Posterior vena cava (tissue), 2 donors: ENCODE data around the gene FOXN3. TPM values are rescaled to one million over a fixed set of nuclear protein-coding genes. Genes with fewer than 3 reads are reported as not detected.

Experiments used
- DNase-seq: peaks from one replicate; pipeline ENCODE4 v3.0.0-alpha.2; 2020; ENCODE audit warnings: low spot score
- intact Hi-C, 2 donors: fragments of 100-400 bp; cut with DNase I; formaldehyde crosslinking; loops; one replicate each; pipeline versions ENCODE4 v1.14.1 to v1.14.2; 2022 to 2023
- total RNA-seq, 2 donors: library from RNA; stranded (reverse); fragmentation: NEBNext Ultra II Directional; extraction: Animal tissue kit (Norgen Biotek cat#: 25700); gene quantifications; one replicate each; pipeline ENCODE4 v1.2.1, GENCODE V29; 2021
- donor health status: DM: yes; HTN: yes; CAD: no.
- donor health status: DM: yes; HTN: yes; CAD: no.

The FOXN3 gene
- total RNA-seq, 2 donors from 2014 or later, result 138 to 142 TPM

DNA sequence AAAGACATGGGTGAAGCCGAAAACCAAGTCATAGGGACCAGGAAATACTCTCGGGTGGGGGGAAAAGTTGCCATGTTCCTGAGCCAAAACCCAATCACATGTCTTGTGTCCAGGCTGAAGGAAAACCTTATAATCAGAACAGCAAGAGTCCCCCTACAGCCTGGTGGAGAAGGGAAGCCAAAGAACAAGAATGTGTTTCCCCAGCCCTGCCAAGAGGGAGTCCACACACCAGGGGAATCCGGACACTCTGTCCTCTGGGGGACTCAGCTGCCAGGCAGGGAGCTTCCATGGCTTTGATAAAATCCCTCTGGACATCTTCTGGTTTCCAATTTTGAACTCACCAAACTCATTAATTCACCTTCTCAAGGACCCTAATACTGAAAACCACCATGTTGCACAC lies 273.0 kb downstream of the FOXN3 start:
- intact Hi-C loops, result no loop called here
- DNase-seq, result no peak

DNA sequence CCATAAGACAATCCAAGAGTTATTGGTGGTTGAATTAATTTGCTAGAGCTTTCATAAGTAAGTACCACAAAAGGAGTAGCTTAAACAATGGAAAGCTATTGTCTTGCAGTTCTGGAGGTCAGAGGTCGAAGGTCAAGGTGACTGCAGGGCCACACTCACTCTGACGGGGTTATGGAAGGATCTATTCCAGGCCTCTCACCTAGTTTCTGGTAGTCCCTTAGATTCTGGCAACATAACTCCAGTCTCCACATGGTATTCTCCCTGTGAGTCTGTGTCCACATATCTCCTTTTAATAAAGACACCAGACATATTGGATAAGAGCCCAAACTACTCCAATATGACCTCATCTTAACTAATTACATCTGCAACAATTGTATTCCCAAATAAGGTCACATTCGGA lies 273.4 kb downstream of the FOXN3 start:
- DNase-seq, result no peak
- intact Hi-C loops, result no loop called here

DNA sequence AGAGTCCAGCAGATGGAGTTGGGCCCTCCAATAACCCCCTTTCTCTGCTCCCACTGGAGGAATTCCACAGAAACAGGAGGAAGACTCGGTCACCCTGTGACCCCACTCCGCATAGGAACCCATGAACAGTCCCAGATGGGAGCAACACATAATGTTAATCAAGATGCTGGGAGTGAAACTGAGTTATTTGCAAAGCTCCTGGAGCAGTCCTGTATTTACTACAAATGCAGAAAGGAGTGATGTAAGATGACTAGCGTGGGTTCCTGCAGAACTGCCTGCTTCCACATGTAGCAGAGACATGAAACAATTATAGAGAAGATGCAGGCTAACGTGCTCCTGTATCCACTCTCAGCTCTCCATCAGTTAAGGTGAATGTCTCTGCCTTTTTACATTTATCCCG lies 274.7 kb downstream of the FOXN3 start:
- DNase-seq, result no peak

DNA sequence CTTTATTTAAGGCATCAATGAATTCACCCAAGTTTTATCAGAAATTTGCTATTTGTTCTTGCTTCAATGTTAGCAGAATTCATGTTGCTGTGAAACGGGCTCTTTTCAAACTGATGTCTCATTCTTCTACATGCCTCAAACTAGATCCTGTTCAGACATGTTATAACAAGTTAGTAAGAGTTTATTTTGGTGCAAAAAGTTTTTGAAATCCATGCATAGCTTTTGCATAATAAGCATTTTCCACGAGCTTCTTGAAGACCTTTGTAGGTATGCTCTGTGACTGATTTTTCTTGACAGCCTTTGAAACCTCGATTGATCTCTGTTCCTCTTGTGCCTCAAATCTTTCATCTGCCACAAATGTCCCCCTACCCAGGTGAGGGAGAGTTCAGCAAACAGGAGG lies 275.2 kb downstream of the FOXN3 start:
- intact Hi-C loops, result no loop called here
- no peak for DNase-seq

More for the DNA sequence above, 274.7 kb downstream of the FOXN3 start:
- intact Hi-C loops, result no loop called here

DNA sequence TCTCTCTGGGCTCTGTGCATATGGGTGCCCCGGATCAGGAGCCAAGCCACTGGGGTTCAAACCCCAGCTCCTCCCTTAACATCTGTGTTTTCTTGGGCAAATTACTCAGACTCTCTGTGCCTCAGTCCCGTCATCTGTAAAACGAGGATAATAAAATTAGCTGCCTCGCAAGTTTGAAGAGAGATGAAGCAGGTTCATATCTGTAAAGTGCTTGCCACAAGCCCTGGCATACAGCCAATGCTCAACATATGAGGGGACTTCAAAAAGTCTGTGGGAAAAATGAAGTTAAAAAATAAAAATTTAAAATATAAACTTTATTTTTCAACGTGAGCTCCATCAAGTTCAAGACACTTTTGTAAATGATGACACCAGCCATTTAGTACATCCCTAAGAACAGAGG lies 276.7 kb downstream of the FOXN3 start:
- DNase-seq, result no peak

DNA sequence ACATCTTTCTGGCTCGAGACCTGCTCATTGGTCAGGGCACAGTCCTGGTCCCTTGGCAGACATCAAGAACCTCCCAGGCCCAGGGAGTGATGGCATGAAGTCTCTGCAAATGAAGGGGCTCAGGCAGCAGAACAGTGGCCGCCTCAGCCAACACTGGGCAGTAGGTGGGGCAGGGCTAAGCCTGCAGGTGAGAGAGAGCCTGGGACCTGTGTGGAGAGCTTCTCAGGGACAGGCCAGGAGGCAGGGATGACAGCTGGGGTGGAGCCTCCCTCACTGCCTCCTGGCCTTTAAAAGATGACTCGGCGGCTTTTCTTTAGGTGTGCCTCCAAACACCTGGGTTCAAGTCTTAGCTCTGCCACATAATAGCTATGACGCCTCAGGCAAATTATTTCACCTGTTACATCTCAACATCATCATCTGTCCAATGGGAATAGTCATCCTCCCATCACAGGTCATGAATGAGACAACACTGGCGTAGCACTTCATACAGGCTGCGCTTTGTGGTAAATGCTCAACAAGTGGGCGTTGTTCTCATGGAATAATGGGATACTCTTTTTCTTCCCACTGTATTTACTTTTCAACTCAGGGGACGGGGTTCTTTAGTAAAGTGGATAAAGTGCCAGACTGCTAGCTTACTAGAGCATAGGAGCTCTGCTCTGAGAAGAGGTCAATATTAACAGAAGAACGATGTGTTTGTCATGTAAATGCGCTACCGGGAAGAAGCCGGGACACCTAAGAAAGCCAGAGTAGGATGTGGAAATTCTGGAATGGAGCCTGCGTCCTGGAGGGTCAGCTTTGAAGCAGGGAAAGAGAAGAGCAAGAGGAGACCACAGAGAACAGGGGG lies 277.4 kb downstream of the FOXN3 start:
- DNase-seq, result no peak
- intact Hi-C loops, result no loop called here

More for the DNA sequence above, 276.7 kb downstream of the FOXN3 start:
- intact Hi-C loops, result no loop called here

DNA sequence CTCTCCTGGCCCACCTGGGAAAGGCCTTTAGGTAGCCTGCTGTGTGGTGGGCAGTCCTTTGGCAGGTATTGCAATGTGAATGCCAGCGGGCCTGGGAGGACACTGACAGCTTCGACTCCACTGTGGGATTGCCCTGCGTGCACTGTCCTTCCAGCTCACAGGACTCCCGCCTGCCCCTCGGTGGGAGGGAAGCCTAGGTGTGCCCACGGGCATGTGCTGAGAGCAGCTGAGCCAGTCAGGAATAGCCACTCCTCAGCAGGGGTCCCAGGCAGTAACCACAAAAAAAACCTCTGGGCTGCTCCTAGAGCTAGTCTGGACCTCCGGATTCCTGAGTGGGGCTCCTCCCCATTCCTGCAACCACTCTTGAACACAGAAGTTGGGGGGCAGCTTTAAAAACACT lies 278.2 kb downstream of the FOXN3 start:
- intact Hi-C loops, result no loop called here
- no peak for DNase-seq

DNA sequence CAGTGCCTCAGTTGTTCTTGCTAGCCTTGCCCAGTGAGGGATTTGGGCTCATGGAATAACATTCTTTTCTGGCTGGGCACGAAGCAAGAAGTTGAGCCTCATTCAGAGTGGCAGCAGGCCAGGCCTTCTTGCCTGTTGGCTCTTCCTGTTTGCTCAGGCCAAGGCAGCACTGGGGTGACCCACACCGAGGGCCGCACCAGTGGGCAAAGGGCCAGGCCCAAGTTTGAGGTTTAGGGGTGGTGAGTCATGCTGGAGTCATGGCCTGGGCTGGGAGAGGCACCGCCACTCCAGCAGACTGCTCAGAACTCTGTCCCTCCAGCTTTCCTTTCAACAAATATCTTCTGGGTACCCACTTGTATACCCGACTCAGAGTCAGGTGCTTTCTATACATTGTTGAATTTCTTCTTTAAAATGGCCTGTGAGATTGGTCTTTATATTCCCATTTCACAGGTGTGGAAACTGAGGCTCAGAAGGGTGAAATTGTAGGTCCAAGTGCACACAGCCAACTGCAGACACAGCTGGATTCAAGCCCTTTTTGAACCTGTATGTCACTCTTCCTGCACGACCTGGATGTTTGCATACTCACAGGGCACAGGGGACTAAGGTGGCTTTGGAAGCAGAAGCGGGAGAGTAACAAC lies 279.4 kb downstream of the FOXN3 start:
- peak; percentile 86 for DNase-seq
- intact Hi-C loops, result no loop called here

DNA sequence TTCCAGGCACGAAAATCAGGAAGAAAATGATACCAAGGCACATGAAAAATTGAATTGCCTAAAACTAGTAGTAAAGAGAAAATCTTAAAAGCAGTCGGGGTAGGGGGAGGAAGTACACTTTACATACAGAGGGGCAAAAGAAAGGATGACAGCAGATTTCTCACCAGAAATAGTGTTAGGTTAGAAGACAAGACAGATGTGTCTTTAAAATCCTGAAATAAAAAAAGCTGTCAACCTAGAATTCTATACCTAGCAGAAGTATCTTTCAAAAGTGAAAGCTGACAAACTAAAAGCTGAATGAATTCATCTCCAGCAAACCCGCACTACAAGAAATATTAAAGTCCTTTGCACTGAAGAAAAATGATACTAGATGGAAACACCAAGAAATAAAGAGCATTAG lies 280.4 kb downstream of the FOXN3 start:
- intact Hi-C loops, result no loop called here
- DNase-seq, result no peak

DNA sequence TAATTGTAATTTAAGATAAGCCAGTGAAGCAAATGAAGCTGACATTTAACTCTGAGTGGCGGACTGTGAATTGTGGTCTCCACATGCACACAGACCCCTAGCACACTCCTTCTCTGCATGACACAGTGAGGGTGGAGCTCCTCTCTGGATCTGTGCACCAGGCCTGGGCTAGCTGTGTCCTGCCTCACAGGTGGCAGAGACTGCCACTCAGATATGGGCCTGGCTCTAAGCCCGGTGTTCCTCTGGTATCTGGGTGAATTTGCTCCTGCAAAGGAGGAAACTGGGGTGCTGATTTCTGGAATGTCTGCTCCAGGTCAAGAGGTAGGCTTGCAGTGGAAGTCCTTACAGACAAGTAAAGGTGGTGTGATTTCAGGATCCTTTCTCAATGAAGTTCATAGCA lies 282.4 kb downstream of the FOXN3 start:
- intact Hi-C loops, result no loop called here

DNA sequence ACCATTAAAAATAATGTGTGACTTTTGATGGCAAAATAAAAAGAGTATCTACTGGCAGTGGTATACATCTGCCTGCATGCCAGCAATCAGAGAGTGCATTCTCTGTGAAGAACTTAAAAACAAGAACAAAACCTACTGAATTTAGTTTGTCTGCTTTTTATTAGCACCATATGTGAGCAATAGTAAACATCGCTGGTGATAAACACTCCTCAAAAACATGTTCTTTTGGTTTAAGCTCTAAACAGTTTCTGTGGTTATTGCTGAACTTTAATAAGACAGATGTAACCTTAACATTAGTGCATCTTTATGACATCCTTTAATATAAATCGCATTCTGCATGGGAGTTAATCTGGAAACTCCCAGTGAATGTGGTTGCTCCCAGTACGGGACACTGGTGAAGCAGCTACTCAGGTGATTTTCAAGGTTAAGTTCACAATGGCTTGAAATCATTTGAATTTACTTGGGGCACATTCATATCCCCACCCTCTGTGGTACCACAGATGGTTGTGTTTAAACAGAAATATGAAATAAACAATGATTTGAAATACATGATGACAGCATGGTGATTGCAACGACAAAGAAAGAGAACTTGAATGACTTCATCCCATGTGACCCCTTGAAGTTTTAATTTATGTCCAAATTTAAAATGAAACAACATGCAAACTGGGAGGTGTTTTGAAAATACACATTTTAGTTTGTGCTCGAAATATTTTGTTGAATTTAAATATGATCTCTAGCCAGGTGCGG lies 285.9 kb downstream of the FOXN3 start:
- intact Hi-C loops, result no loop called here
- DNase-seq, result no peak

More for the DNA sequence above, 282.4 kb downstream of the FOXN3 start:
- DNase-seq, result no peak

DNA sequence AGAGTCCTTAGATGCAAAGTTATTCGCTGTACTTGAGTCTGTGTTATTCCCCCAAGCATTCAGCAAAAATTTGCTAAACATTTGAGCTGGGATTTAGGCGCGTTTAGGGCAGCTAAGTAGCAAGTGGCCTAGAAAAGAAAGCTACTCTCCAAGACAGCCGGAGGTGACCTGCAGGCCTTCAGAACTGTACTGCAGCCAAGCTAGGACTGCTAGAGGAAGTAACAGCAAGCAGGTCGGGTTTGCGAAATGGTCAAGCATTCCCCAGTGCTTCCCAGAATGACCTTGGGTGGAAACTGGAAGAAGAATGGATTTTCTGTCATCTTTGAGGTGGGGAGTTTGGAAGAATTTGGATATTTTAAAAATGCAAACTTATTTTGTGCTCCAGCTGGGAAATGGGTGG lies 287.5 kb downstream of the FOXN3 start:
- intact Hi-C loops, result no loop called here
- no peak for DNase-seq

DNA sequence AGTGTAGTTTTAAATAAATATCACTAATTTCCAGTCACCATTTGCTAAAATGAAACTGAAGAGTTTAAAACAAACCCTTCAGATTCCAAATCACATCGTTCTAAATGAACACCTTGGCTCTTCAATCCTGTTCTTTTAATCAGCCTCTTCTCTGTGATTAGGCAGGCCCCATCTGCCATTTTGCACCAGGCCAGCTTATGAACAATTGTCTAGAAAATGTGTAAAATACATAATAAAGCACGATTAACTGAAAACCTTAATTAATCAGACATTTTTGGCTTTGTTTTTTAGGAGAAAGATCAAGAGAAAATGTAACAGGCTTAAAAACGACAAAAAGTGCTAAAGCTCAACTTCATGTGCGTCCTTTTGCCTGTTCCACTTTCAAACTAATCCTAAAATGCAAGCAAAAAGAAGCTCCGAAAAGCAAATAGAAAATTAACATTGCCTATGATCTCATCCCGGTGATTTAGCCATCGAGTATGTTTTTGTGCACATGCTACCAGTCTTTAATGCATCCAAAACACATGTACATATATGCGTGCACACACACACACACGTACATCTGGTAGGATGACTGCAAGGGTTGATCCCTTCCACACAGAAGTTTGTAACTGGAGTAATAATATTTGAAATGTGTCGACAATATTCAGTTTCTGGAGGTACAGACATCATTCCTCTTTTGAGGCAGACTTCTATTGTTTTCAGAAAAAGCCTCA lies 288.6 kb downstream of the FOXN3 start:
- intact Hi-C loops, result no loop called here
- DNase-seq, result no peak

DNA sequence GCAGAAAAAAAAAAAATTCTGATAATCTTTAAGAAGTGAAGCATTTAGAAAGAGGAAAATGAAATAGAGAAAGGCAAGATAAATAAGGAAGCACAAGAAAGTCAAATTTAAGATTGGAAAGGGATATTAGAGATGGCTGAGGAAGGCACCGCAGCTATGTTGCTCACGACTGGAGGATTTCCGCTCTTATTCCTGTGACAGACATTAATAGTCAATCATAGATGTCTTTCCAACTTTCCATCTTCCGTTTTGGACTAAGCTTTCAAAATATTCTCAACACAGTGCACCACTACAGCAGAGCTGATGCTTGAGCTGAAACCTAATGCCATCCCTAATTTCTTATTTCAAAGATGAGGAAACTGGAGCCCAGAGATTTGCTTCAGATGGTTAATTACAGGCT lies 290.6 kb downstream of the FOXN3 start:
- no peak for DNase-seq
- intact Hi-C loops, result no loop called here

DNA sequence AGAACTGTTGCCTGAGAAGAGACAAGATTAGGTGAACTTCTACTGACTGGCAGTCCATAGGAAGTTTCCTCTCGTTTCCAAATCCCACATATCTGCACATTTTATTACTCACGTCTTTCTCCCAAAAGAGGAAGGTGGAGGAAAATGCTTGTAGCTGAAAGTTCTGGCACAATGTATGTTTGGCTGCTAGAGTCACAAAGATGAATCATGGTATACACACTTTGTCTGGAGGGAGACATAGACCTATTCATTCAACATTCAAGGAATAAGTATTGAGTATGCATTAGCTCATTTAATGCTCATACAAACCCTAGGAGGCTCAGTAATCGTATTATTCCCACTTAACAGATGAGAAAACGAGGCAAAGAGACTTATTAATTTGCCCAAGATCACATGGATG lies 291.8 kb downstream of the FOXN3 start:
- intact Hi-C loops, result no loop called here
- DNase-seq, result no peak

DNA sequence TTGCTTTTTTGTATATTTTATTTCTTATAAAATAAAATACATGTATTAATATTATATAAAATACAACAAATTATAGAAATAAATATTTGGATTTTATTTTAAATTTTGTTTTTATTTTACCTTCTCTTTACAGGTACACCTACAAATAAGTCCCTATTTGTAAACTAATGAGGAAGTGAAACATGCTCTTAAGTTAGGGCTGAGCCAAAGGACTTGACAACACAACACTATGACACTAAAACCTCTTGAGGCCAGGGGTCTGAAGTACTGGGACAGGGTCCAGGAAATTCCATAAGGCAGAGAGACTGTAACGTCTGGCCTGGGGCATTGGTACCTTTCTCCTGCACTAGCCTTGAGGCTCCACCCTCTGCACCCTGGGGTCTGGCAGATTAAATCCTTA lies 293.2 kb downstream of the FOXN3 start:
- intact Hi-C loops, result no loop called here
- no peak for DNase-seq

DNA sequence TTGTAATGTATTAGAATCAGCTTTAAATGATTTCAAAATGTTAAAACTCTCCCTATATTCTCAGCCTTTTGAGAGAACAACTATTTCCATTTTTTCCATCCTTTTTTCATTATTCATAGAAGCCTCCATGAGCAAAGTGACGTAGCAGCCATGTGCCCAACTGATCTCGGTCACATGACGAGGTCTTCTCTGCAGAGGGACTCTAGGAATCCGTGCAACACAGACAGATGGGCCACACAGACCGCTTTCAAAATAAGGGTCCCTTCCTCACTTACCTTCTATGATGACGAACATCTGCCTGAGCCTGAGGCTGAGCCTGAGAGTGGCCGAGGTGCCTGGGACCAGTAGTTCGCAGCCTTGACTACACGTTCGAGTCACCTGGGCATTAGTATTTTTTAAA lies 293.8 kb downstream of the FOXN3 start:
- no peak for DNase-seq
- intact Hi-C loops, result no loop called here

DNA sequence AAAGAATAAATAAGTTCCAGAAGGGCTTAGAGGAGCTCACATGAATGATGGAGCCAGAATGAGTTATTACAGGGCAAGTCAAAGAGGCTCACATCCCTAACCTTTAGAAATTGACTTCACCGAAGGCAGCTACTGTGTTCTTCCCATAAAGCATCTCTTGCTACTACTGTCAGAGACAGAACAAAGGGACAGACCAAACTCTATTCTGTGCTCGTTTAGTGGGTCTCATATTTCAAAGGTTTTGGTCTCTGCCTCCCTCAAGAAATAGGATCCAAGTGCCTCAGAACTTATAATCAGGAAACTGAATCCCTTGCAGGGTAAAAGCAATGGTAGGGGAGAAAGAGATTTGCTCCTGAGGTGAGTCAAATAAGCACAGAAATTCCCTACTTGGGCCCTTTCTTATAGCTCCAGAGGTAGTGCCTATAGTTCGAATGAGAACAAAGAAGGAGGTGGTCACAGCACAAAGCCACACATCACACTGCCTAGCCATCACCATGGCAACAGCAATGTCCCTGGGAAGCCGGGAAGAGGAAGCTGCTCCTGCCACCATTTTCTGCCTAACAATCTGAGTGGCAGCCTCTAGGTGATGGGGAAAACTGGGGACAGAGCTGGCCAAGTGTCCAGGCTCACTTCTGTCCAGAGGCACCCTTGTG lies 294.9 kb downstream of the FOXN3 start:
- intact Hi-C loops, result no loop called here
- DNase-seq, result no peak

DNA sequence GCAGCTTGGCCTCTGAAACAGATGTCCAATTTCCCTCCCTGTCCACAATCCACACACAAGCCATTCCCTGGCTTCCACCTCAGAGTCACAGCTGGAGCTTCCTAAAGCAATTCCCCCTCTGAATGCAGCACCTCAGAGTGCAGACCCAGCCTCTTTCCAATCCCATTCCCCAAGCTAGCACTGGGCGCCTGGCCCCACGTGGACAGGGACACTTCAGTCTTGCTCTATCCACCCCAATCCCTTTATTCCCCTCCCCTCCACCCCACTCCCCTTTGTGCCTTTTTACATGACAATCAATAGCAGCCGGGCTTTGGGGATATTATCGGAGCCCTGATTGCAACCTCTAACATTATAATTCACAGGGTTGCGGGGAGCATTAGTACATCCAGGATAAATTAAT lies 300.0 kb downstream of the FOXN3 start:
- intact Hi-C loops, result no loop called here
- no peak for DNase-seq
